ENCODE data around the gene RFX8. TPM values are rescaled to one million over a fixed set of nuclear protein-coding genes. Genes with fewer than 3 reads are reported as not detected.

The RFX8 gene
- total and polyA plus RNA-seq, 2 of the 8 experiments (the other 6 are each of a cell fraction or from before 2014, with no cell fraction given), result 0.60 to 0.97 TPM

DNA sequence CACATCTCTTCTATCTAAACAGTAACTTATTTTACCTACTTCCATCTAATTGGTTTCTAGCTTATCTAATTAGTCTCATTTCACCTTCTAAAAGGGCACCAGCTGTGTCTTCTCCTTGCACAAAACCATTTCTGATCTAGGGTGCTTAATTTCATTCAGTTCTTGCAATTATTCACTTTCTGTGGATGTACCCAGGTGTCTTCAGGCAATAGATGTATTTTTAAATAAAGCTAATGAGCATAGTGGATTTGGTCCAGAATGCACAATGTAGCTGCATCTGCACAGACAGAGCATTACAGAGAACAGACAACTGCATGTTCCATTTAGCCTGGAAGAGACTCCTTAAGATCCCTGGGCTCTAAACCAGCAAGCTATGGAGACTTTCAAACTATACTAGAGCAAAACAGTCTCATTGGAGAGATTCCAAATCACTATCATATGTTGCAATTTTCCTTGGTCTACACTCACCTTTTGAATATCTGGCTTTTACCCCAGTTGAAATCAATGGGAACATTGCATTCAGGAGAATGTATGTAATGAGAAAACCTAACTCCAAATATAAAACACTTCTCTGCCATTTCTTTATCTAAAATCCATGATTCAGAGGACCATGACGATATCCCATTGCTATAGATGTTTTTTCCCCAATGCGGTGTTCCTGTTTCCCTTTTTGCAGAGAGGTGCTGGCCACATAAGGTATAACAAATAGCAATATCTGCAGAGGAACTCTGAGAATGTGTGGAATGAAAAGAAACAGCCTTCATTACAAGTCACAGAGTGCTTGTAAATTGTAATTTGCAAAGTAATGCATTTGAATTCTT is 3.5 kb upstream of the RFX8 start:
- H4K91ac ChIP-seq (replicated peaks; ENCODE audit: insufficient read length, low read length), result no peak overlapping the region
- H2AK5ac ChIP-seq (ENCODE audit: low read depth, low read length), result no peak overlapping the region
- no peak overlapping the region for H3K9ac ChIP-seq (replicated peaks in 1 of 4; ENCODE audit: extremely low read depth in 1 of 4, low read depth in 3 of 4, low read length in 3 of 4)
- no peak overlapping the region for H4K8ac ChIP-seq (ENCODE audit: extremely low read depth, insufficient read depth, low read length)
- H4K20me1 ChIP-seq (replicated peaks in 1 of 2; ENCODE audit: control insufficient read depth in 1 of 2, insufficient read depth in 2 of 2, low read length in 2 of 2), result no peaks in the 10 kb centered on the region
- no peaks in the 10 kb centered on the region; the same call in 1 of the 2 replicates for H3K23me2 ChIP-seq (ENCODE audit: low read depth, low read length)
- no peaks in the 10 kb centered on the region for H3K36me3 ChIP-seq (ENCODE audit: control insufficient read depth in 2 of 4, insufficient read depth in 4 of 4, low read length in 3 of 4)
- H3K79me2 ChIP-seq (ENCODE audit: control insufficient read depth in 1 of 2, insufficient read depth in 2 of 2, low read length in 2 of 2), result no peaks in the 10 kb centered on the region
- H2BK12ac ChIP-seq (ENCODE audit: low read depth, low read length), result no peak overlapping the region
- no peak overlapping the region for H3K23ac ChIP-seq (ENCODE audit: insufficient read length)
- peaks cover 0 to 3% (median 2%) of the 10 kb centered on the region in 4 experiments; a peak in 2 of 7 replicates for H3K27me3 ChIP-seq (replicated peaks in 1 of 4; ENCODE audit: control insufficient read depth in 3 of 4, extremely low read depth in 1 of 4, insufficient read depth in 3 of 4, low read length in 3 of 4)
- peak overlapping the region; percentile 14 to 40; a peak in 1 of 4 replicates for H3K4me2 ChIP-seq (ENCODE audit: insufficient read depth in 1 of 2, low read depth in 2 of 2, low read length in 2 of 2)
- no peak overlapping the region for H2AFZ ChIP-seq (ENCODE audit: low read length)
- H3K27ac ChIP-seq (ENCODE audit: low read depth, low read length), result no peak overlapping the region
- no peak overlapping the region for H2BK20ac ChIP-seq (ENCODE audit: low read length)
- no peak overlapping the region for H3K14ac ChIP-seq (ENCODE audit: insufficient read length)
- WGBS, 2 experiments (ENCODE audit: extremely low coverage in 1 of 2, insufficient coverage in 1 of 2, insufficient read length in 1 of 2, insufficient replicate concordance in 2 of 2, low coverage in 1 of 2, low lambda C conversion rate in 2 of 2, missing lambda C conversion rate in 1 of 2), result 20% methylated on average over 2 of the region's 2 CpGs; no CpG with 5 or more reads in 1 of the 2 experiments
- H3K9me3 ChIP-seq (ENCODE audit: insufficient read depth in 2 of 2, low read depth in 1 of 2, low read length in 1 of 2), result no peaks in the 10 kb centered on the region
- no peak overlapping the region for H3K4ac ChIP-seq (replicated peaks; ENCODE audit: insufficient read length, low read depth, low read length)
- no peak overlapping the region for H4K5ac ChIP-seq (ENCODE audit: insufficient read length, low read depth, low read length)
- FAIRE-seq, result no peak
- no peak overlapping the region for H3K18ac ChIP-seq (ENCODE audit: extremely low read depth, low read length)
- peak overlapping the region in 1 of 4 experiments; percentile 6; a peak in 1 of 8 replicates for H3K4me3 ChIP-seq (ENCODE audit: extremely low read depth in 1 of 4, insufficient read depth in 2 of 4, low read depth in 3 of 4, low read length in 4 of 4)
- H2BK15ac ChIP-seq (ENCODE audit: low read length), result no peak overlapping the region
- peaks cover 3 to 14% (median 7%) of the 10 kb centered on the region in 4 experiments for H3K4me1 ChIP-seq (replicated peaks in 1 of 4; ENCODE audit: control insufficient read depth in 3 of 4, insufficient read depth in 4 of 4, low read length in 3 of 4)
- no peak overlapping the region for H2BK120ac ChIP-seq (replicated peaks; ENCODE audit: low read depth, low read length)
- ChIA-PET CTCF (ENCODE audit: partially characterized antibody) (interaction anchor here (0.6 to 2.2 kb wide), 2 partner anchors 12 to 598 kb away, joined by 3 to 5 read pairs; no protein-coding TSS in a partner anchor), POLR2A (ENCODE audit: partially characterized antibody) (interaction anchor here (1.7 kb wide), 1 partner anchor 12 kb away, joined by 5 read pairs; no protein-coding TSS in a partner anchor)
- no peak overlapping the region for H2BK5ac ChIP-seq (ENCODE audit: low read depth, low read length)
- H3K56ac ChIP-seq (replicated peaks; ENCODE audit: insufficient read length, low read depth, low read length), result no peak overlapping the region
- no peak for DNase-seq (ENCODE audit: low read depth in 1 of 2, low spot score in 2 of 2)
- H3K79me1 ChIP-seq (ENCODE audit: low read depth, low read length), result no peaks in the 10 kb centered on the region
- TF ChIP-seq RFX5 (IDR thresholded peaks at IDR 0.05; ENCODE audit: borderline replicate concordance, low read depth, low read length), result no peak
- no peak for TF ChIP-seq CTBP2 (IDR thresholded peaks at IDR 0.05; ENCODE audit: borderline replicate concordance, insufficient read depth, insufficient read length, low read length)
- TF ChIP-seq EP300 (IDR thresholded peaks at IDR 0.05; ENCODE audit: borderline replicate concordance in 1 of 2, low read depth in 2 of 2, low read length in 2 of 2), result no peak
- TF ChIP-seq BRCA1 (IDR thresholded peaks at IDR 0.05; ENCODE audit: low read depth, low read length), result no peak
- TF ChIP-seq HDAC6 (IDR thresholded peaks at IDR 0.05; ENCODE audit: low read depth, low read length), result no peak
- no peak for TF ChIP-seq KDM5A (IDR thresholded peaks at IDR 0.05; ENCODE audit: low read length)
- no peak for TF ChIP-seq TEAD4 (IDR thresholded peaks at IDR 0.05; ENCODE audit: low read depth, low read length)
- no peak for TF ChIP-seq CBX8 (IDR thresholded peaks at IDR 0.05; ENCODE audit: borderline replicate concordance, low read depth, low read length)
- TF ChIP-seq EGR1 (IDR thresholded peaks at IDR 0.05; ENCODE audit: borderline replicate concordance, low read depth, low read length), result no peak
- TF ChIP-seq TCF12 (IDR thresholded peaks at IDR 0.05; ENCODE audit: low read depth, low read length), result no peak

All from H1 (cell line).